GM23248 (cell line): ENCODE measurements around the gene PRXL2B.

Source experiments
- EZH2 ChIP-seq: fragments of 200-600 bp; sonication (generic); IDR thresholded peaks from 2 replicates; pipeline ENCODE4 v1.6.1; 2018; ENCODE audit warnings: antibody characterized with exemption, mild to moderate bottlenecking; ENCODE audit not compliant: insufficient read depth, poor library complexity, severe bottlenecking
- EZH2phosphoT487 ChIP-seq: fragments of 200-600 bp; sonication (generic); IDR thresholded peaks from 2 replicates; pipeline ENCODE4 v1.6.1; 2018; ENCODE audit warnings: antibody characterized with exemption, moderate library complexity, mild to moderate bottlenecking, low read depth; ENCODE audit not compliant: insufficient read depth

GRCh38 chr1:2596530-2597333 lies 10.2 kb downstream of the PRXL2B start:
- TF ChIP-seq EZH2phosphoT487 (no peak), EZH2 (no peak)
